ENCODE data around the gene DISC1. TPM values are rescaled to one million over a fixed set of nuclear protein-coding genes. Genes with fewer than 3 reads are reported as not detected.
A peak's percentile ranks its signal among the peaks of the same experiment; 100 is the strongest.
"Not testable (repeated sequence)": the region's sequence is repeated elsewhere in the genome, so short reads cannot be mapped to it uniquely, and the experiment has no call there.

DISC1 gene
- total RNA-seq, 2 donors from 2014 or later: 4.0 to 8.8 TPM

DNA sequence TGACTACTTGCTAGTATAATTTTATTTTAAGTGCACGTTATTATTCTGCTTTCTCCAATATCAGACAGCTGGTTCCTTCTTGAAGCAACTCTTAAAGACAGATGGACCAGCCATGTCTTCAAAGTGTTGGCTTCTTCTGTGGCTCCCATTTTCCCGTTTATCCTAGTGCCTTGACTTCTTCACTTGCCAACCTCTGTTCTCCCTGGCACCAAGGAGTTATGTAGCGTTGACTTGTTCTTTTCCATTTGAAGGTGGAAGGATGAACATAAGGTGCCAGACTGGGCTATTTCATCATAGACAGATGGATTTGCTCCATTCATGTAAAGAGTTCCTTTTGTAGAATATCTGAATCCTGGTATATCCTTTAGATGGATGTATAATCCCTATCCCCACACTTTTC lies 260.6 kb downstream of the DISC1 start:
- no peaks in the 10 kb centered on the region for H3K36me3 Mint-ChIP-seq
- H3K27ac Mint-ChIP-seq: no peak overlapping the region
- DNase-seq (ENCODE audit: low spot score) (no peak), ATAC-seq (no peak)
- H3K27me3 Mint-ChIP-seq: peaks cover 0 to 3% of the 10 kb centered on the region in 2 donors
- no peaks in the 10 kb centered on the region for H3K9me3 Mint-ChIP-seq
- H3K4me3 Mint-ChIP-seq: no peak overlapping the region
- H3K4me1 Mint-ChIP-seq (ENCODE audit: low read depth in 2 of 2): peaks cover 0 to 5% of the 10 kb centered on the region in 2 donors

DNA sequence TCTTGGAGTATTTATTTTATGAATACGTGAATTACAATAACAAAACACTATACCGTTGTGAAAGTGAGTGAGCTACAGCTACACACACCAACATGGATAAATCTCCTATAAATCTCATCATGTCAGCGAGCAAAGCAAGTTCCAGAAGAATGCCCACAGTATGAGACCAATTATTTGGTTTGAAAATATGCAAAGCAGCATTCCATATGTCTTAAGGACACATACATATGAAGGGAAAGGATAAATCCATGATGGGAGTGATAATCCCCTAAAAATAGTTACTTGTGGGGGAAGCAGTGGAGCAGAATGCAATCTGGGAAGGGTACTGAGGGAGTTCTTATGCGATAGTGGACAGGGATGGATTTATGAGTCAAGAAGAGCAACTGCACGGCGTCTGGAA lies 261.3 kb downstream of the DISC1 start:
- H3K27ac Mint-ChIP-seq: no peak overlapping the region
- DNase-seq (ENCODE audit: low spot score) (no peak), ATAC-seq (no peak)
- H3K4me3 Mint-ChIP-seq: no peak overlapping the region
- peaks cover 0 to 3% of the 10 kb centered on the region in 2 donors for H3K27me3 Mint-ChIP-seq
- no peaks in the 10 kb centered on the region for H3K9me3 Mint-ChIP-seq
- peaks cover 0 to under 1% of the 10 kb centered on the region in 2 donors for H3K4me1 Mint-ChIP-seq (ENCODE audit: low read depth in 2 of 2)
- H3K36me3 Mint-ChIP-seq: no peaks in the 10 kb centered on the region

DNA sequence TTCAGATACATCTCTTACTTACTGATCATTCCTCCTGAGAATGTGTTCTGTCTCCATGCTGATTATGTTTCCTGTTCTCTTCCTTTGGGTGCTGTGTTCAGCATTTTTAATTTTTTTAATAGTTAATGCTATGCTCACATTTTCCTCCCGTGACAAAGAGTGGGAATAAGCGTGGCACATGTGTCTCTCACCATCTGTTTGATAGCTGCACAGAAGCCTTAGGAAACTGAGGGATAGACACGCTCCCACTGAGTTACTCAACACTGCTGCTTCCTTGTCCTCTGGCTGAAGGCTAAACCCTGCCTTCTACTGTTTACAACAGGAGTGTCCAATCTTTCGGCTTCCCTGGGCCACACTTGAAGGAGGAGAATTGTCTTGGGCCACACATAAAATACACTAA lies 264.2 kb downstream of the DISC1 start:
- no peak for ATAC-seq
- Mint-ChIP-seq H3K27me3 (peaks cover 0 to 3% of the 10 kb centered on the region in 2 donors), H3K36me3 (no peaks in the 10 kb centered on the region), H3K4me1 (ENCODE audit: low read depth in 2 of 2) (no peaks in the 10 kb centered on the region), H3K9me3 (no peaks in the 10 kb centered on the region), H3K27ac (no peak overlapping the region), H3K4me3 (no peak overlapping the region)
- DNase-seq (ENCODE audit: low spot score): no peak

DNA sequence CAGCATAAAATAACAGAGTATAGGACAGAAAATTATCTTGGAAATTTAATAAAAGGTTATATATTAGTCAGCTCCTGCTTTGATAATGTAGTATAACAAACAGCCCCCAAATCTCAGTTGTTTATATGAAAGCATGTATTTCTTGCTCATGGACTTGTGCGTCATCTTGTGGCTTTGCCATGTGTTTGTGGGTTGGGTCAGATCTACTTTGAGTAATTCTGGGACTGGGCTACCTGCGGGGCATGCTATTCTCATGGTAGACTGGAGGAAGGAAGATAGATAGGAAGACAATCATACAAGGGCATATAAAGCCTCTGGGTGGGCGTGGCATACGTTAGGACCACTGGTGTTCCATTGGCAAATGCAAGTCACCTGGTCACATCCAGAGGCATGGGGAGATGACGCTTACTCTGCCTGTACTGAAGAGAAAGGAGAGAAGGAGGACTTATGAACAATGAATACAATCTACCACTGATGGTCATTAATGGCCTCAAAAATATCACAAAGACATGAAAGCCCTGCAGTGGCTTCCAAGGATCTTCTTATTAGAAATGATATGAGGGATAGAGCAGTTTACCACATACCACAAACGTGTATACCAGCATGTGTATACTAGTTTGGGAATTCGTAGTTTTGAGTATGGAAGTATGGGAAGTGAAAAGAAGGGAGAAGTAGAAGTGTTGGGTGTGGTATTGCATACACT lies 267.0 kb downstream of the DISC1 start:
- no peak for DNase-seq (ENCODE audit: low spot score)
- no peak overlapping the region for H3K4me3 Mint-ChIP-seq
- H3K9me3 Mint-ChIP-seq: no peaks in the 10 kb centered on the region
- H3K27me3 Mint-ChIP-seq: no peaks in the 10 kb centered on the region
- no peak for ATAC-seq
- peaks cover 0 to 3% of the 10 kb centered on the region in 2 donors for H3K4me1 Mint-ChIP-seq (ENCODE audit: low read depth in 2 of 2)
- H3K36me3 Mint-ChIP-seq: no peaks in the 10 kb centered on the region
- no peak overlapping the region for H3K27ac Mint-ChIP-seq

DNA sequence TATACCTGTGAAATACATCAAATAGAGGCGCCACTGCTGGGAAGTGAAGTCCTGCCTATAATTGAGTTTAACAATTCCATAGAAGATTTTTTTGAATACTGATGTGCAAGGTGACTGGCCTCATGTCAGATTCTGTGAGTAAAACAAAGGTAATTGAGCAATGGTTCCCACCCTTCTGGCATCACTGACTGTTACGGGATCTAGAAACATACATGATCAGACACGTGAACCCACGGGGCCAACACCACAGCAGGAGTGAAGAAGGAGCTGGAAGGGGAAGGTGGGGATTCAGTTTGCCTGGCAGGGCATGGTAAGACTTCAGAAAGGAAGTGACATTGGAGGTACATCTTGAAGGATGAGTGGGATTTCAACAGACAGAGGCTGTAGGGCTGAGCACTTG lies 270.2 kb downstream of the DISC1 start:
- ATAC-seq: no peak
- no peaks in the 10 kb centered on the region for H3K27me3 Mint-ChIP-seq
- no peak overlapping the region for H3K27ac Mint-ChIP-seq
- no peak for DNase-seq (ENCODE audit: low spot score)
- peaks cover 0 to 3% of the 10 kb centered on the region in 2 donors for H3K4me1 Mint-ChIP-seq (ENCODE audit: low read depth in 2 of 2)
- no peak overlapping the region for H3K4me3 Mint-ChIP-seq
- no peaks in the 10 kb centered on the region for H3K36me3 Mint-ChIP-seq
- no peaks in the 10 kb centered on the region for H3K9me3 Mint-ChIP-seq

DNA sequence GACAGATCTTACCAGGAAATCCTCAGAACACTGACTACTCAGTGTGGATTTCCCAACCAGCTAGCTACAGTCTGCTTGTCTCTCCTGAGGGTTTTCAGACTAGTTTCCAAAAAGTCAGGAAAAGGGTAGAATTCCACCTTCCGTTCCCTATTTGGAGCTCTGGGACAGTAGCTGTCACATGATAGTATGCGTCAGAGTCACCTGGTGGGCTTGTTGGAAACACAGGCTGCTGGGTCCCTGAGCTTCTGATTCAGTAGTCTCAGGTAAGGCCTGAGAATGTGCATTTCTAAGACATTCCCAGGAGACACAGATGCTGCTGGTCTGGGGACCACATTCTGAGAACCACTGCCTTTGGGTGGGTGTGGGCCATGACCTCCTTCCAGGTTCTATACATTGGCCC lies 272.5 kb downstream of the DISC1 start:
- peak in 1 of 2 donors; percentile 15 for ATAC-seq
- Mint-ChIP-seq H3K9me3 (no peaks in the 10 kb centered on the region), H3K4me3 (no peak overlapping the region), H3K27ac (no peak overlapping the region), H3K4me1 (ENCODE audit: low read depth in 2 of 2) (peaks cover 0 to 3% of the 10 kb centered on the region in 2 donors), H3K36me3 (no peaks in the 10 kb centered on the region), H3K27me3 (no peaks in the 10 kb centered on the region)
- DNase-seq (ENCODE audit: low spot score): no peak

DNA sequence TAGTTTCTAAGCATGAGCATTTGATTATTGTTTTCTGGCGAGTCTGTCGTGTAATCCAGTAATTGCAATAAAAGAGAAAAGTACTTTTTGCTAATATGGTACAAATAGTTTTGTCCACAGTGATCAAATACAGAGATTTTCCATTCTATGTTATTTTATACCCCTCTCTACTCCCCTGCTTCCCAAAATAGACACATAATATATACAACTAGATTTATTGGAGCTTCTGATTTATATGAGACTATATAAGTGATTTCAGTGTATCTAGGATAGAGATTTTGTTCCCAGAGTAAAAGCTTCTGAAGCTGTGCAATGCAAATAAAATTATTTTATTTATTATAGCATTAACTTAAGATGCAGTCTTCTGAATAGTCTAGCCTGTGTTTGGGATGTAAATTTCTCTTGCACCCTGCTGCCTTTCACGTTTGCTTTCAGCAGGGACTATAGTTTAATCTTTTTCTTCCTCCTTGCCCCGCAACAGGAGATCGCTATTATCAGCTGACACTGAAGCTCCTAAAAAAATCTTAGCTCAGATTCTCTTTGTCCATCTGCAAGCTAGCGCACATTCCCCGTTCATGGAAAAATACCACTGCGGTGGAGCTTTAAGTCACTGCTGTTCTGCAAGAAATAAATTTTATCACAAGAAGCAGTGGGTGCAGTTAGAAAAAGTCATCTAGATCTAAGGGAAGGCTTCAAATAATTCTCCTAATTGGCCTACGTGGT lies 273.3 kb downstream of the DISC1 start:
- no peaks in the 10 kb centered on the region for H3K9me3 Mint-ChIP-seq
- DNase-seq (ENCODE audit: low spot score) (no peak), ATAC-seq (no peak)
- no peaks in the 10 kb centered on the region for H3K36me3 Mint-ChIP-seq
- no peaks in the 10 kb centered on the region for H3K27me3 Mint-ChIP-seq
- H3K4me3 Mint-ChIP-seq: no peak overlapping the region
- H3K4me1 Mint-ChIP-seq (ENCODE audit: low read depth in 2 of 2): peaks cover 0 to 3% of the 10 kb centered on the region in 2 donors
- no peak overlapping the region for H3K27ac Mint-ChIP-seq

DNA sequence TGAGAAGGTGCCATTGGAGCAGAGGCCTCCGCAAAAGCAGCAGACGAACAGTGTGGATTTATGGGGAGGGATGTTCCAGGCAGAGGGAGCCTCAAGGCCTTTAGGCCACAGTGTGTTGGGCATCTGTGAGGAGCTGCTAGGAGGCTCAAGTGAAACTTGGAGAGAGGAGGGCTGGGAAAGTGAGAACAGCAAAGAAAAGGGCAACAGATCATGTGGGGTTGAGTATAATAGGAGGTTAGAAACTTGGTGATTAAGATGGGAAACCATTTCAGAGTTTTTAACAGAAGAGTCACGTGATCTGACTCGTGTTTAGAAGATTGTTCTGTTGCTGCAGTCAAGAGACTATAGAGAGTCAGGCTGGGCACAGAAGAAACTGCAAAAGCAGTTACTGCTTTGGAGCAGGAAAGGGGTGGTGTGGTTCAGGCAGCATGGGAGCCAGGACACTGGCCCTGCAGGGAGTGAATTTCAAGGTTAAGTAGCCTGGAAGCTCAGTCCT lies 277.0 kb downstream of the DISC1 start:
- Mint-ChIP-seq H3K27ac (no peak overlapping the region), H3K27me3 (no peaks in the 10 kb centered on the region), H3K36me3 (no peaks in the 10 kb centered on the region), H3K9me3 (no peaks in the 10 kb centered on the region), H3K4me3 (no peak overlapping the region), H3K4me1 (ENCODE audit: low read depth in 2 of 2) (no peaks in the 10 kb centered on the region)
- ATAC-seq (peak in 1 of 2 donors; percentile 27), DNase-seq (ENCODE audit: low spot score) (no peak)

DNA sequence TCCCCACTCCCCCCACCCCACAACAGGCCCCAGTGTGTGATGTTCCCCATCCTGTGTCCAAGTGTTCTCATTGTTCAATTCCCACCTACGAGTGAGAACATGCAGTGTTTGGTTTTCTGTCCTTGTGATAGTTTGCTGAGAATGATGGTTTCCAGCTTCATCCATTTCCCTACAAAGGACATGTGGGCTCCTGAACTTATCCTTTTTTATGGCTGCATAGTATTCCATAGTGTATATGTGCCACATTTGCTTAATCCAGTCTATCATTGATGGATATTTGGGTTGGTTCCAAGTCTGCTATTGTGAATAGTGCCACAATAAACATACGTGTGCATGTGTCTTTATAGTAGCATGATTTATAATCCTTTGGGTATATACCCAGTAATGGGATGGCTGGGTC lies 280.7 kb downstream of the DISC1 start:
- not testable (repeated sequence) for ATAC-seq, H3K27me3 Mint-ChIP-seq

DNA sequence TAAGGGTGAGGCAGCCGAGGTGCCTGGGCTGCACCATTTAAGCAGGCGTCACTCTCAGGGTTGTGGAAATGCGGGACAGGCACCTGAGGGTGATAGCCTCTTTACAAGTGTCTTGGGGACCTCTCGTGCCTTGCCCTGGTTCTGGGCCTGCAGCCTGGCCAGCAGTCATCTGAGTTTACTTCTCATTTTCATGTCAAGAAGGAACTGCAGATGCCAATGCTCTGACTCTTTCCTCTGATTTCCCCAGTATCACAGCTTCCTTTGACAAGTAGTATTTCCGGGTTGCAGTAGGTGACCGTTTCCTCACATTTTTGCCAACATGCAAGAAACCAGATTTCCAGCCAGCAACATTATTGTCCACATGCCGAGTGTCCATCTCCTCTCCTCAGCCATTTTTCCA lies 286.9 kb downstream of the DISC1 start:
- Mint-ChIP-seq H3K4me3 (no peak overlapping the region), H3K27me3 (no peaks in the 10 kb centered on the region), H3K27ac (no peak overlapping the region), H3K4me1 (ENCODE audit: low read depth in 2 of 2) (peaks cover 28 to 38% of the 10 kb centered on the region in 2 donors), H3K9me3 (peaks cover 3% of the 10 kb centered on the region), H3K36me3 (peaks cover 10% of the 10 kb centered on the region)
- no peak for DNase-seq (ENCODE audit: low spot score)
- no peak for ATAC-seq

More for the DNA sequence above, 280.7 kb downstream of the DISC1 start:
- not testable (repeated sequence) for H3K27ac Mint-ChIP-seq; DNase-seq (ENCODE audit: low spot score); H3K4me1 Mint-ChIP-seq (ENCODE audit: low read depth in 2 of 2); H3K9me3 Mint-ChIP-seq; H3K4me3 Mint-ChIP-seq
- H3K36me3 Mint-ChIP-seq: peaks cover 10% of the 10 kb centered on the region

DNA sequence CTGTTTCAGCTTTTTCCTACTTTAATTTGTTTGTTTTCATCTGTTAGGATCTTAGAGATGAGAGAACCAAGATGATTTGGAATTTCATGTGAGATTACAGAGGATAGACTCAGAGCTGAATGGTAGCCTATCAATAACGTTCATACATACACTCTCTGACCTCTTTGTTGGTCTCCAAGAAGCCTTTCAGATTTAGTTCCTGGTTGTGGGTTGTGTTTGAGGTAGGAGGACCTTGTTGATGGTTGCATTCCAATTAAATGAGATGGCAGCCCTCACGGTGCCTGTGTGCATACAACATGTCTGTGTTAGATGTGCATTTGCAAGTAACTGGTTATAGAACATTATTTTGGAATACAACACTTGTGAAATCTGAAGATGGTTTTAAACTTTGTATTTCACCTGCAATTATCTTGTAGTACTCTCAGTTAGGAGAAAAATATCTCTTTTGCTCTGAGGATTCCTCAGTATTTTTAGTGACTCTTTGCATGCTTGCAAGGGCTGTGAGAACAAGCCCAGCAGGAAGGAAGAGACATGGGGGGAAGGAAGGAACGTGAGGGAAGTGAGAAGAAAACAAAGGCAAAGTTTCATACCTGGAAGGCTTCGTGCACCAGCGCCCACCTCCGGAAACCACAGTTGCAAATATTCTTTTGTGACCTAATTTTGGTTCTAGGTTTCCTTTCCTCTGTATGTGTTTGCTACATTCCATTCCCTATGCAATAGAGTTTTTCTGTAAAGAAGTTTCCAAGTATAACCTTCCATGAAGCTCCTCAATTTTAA lies 291.8 kb downstream of the DISC1 start:
- H3K4me1 Mint-ChIP-seq (ENCODE audit: low read depth in 2 of 2): peaks cover 44 to 51% of the 10 kb centered on the region in 2 donors
- no peaks in the 10 kb centered on the region for H3K9me3 Mint-ChIP-seq
- H3K27ac Mint-ChIP-seq: peak overlapping the region; percentile 1 to 12
- DNase-seq (ENCODE audit: low spot score): no peak
- H3K27me3 Mint-ChIP-seq: no peaks in the 10 kb centered on the region
- no peaks in the 10 kb centered on the region for H3K36me3 Mint-ChIP-seq
- peak in 1 of 2 donors; percentile 26 for ATAC-seq
- H3K4me3 Mint-ChIP-seq: peak overlapping the region; percentile 57

DNA sequence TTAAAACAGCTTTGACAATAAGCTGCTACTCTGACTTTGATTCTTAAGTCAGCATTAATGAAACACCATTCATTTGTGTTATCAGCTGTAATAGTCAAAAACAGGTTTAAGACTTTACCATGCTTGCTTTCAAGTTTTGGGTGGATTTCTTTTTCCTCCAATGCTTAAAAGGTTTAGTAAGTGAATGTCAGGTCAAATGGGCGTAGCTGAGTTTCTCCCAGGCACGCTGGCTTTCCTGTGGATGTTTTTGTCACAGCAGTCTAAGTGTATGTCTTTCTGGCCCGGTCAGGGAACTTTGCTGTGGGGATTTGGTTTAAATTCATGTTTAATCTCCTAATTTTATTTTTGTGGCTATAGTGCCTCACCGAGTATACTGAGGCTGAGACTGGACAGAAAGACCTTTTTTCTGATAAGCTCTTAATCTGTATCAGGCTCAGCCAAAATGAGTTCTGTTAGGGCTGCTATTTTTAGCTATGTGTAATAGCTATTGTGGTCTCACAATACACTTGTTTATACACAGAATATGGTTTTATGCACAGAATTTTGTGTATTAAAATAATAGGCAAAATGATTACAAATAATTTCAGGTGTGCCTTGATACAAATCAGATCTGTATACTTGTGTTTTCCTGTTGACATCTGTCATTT lies 292.8 kb downstream of the DISC1 start:
- H3K27ac Mint-ChIP-seq: peak overlapping the region; percentile 1 to 12
- peak overlapping the region; percentile 57 for H3K4me3 Mint-ChIP-seq
- DNase-seq (ENCODE audit: low spot score) (no peak), ATAC-seq (no peak)
- no peaks in the 10 kb centered on the region for H3K9me3 Mint-ChIP-seq
- peaks cover 44 to 46% of the 10 kb centered on the region in 2 donors for H3K4me1 Mint-ChIP-seq (ENCODE audit: low read depth in 2 of 2)
- no peaks in the 10 kb centered on the region for H3K27me3 Mint-ChIP-seq
- H3K36me3 Mint-ChIP-seq: no peaks in the 10 kb centered on the region

DNA sequence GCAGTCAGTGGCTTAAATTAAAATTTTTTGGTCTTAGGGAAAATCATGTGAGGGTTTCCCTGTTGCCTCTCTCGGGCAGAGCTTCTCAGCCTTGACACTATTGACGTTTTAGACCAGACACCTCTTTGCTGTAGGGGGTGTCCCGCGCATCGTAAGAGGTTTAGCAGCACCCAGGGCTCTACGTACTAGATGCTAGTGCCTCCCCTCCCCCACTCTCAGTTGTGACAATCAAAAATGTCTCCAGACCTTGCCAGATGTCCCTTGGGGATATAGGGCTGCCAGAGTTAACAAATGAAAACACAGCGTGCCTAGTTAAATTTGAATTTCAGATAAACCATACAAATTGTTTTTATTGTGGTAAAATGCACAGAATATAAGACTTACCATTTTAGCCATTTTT lies 293.3 kb downstream of the DISC1 start:
- peaks cover 41 to 44% of the 10 kb centered on the region in 2 donors for H3K4me1 Mint-ChIP-seq (ENCODE audit: low read depth in 2 of 2)
- DNase-seq (ENCODE audit: low spot score) (peak; percentile 61), ATAC-seq (peak; percentile 80 to 86)
- no peaks in the 10 kb centered on the region for H3K27me3 Mint-ChIP-seq
- peak overlapping the region; percentile 57 for H3K4me3 Mint-ChIP-seq
- no peaks in the 10 kb centered on the region for H3K36me3 Mint-ChIP-seq
- H3K9me3 Mint-ChIP-seq: no peaks in the 10 kb centered on the region
- H3K27ac Mint-ChIP-seq: peak overlapping the region; percentile 1 to 12

Data from natural killer cell treated with Interleukin-12 subunit alpha and Interleukin-12 subunit beta and Interleukin-15 and Interleukin-18, amount 100 ng/mL, for 72 hours (primary cell).